ENCODE results near the gene CD300C.

The CD300C gene

GRCh38 chr17:74513987-74514631, 31.8 kb downstream of the CD300C start (continued):
- TF ChIP-seq ZSCAN16 (tag by site-specific recombination; IDR thresholded peaks at IDR 0.05): no peak
- peak; percentile 72 for TF ChIP-seq OVOL3 (tag by site-specific recombination; IDR thresholded peaks at IDR 0.05)
- TF ChIP-seq ZNF140 (tag by site-specific recombination; IDR thresholded peaks at IDR 0.05): peak; percentile 36
- peak; percentile 96 for TF ChIP-seq ZXDB (tag by site-specific recombination; IDR thresholded peaks at IDR 0.05)
- TF ChIP-seq, protein P1, sequence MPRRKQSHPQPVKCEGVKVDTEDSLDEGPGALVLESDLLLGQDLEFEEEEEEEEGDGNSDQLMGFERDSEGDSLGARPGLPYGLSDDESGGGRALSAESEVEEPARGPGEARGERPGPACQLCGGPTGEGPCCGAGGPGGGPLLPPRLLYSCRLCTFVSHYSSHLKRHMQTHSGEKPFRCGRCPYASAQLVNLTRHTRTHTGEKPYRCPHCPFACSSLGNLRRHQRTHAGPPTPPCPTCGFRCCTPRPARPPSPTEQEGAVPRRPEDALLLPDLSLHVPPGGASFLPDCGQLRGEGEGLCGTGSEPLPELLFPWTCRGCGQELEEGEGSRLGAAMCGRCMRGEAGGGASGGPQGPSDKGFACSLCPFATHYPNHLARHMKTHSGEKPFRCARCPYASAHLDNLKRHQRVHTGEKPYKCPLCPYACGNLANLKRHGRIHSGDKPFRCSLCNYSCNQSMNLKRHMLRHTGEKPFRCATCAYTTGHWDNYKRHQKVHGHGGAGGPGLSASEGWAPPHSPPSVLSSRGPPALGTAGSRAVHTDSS (tag by site-specific recombination; IDR thresholded peaks at IDR 0.05): no peak
- TF ChIP-seq ZNF473 (tag by site-specific recombination; IDR thresholded peaks at IDR 0.05): peak; percentile 41; the same call in 1 of the 2 replicates
- peak; percentile 90 for TF ChIP-seq ZNF416 (tag by site-specific recombination; IDR thresholded peaks at IDR 0.05)
- TF ChIP-seq, protein P2, sequence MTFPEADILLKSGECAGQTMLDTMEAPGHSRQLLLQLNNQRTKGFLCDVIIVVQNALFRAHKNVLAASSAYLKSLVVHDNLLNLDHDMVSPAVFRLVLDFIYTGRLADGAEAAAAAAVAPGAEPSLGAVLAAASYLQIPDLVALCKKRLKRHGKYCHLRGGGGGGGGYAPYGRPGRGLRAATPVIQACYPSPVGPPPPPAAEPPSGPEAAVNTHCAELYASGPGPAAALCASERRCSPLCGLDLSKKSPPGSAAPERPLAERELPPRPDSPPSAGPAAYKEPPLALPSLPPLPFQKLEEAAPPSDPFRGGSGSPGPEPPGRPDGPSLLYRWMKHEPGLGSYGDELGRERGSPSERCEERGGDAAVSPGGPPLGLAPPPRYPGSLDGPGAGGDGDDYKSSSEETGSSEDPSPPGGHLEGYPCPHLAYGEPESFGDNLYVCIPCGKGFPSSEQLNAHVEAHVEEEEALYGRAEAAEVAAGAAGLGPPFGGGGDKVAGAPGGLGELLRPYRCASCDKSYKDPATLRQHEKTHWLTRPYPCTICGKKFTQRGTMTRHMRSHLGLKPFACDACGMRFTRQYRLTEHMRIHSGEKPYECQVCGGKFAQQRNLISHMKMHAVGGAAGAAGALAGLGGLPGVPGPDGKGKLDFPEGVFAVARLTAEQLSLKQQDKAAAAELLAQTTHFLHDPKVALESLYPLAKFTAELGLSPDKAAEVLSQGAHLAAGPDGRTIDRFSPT (tag by site-specific recombination; IDR thresholded peaks at IDR 0.05): peak; percentile 77
- TF ChIP-seq ZBTB6 (tag by site-specific recombination; IDR thresholded peaks at IDR 0.05): no peak; the same call in 1 of the 2 replicates
- TF ChIP-seq ZNF747 (tag by site-specific recombination; IDR thresholded peaks at IDR 0.05): peak; percentile 99
- TF ChIP-seq, protein P3, sequence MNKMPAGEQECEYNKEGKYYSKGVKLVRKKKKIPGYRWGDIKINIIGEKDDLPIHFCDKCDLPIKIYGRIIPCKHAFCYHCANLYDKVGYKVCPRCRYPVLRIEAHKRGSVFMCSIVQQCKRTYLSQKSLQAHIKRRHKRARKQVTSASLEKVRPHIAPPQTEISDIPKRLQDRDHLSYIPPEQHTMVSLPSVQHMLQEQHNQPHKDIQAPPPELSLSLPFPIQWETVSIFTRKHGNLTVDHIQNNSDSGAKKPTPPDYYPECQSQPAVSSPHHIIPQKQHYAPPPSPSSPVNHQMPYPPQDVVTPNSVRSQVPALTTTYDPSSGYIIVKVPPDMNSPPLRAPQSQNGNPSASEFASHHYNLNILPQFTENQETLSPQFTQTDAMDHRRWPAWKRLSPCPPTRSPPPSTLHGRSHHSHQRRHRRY (tag by site-specific recombination; IDR thresholded peaks at IDR 0.05): peak; percentile 35; the same call in 1 of the 2 replicates
- peak; percentile 92; the same call in 1 of the 2 replicates for TF ChIP-seq ZNF114 (tag by site-specific recombination; IDR thresholded peaks at IDR 0.05)
- peak; percentile 91 for TF ChIP-seq KLF9 (tag by site-specific recombination; IDR thresholded peaks at IDR 0.05; ENCODE audit: low read depth)
- TF ChIP-seq ZFP37 (tag by site-specific recombination; IDR thresholded peaks at IDR 0.05): peak; percentile 92; the same call in 1 of the 2 replicates
- no peak for TF ChIP-seq ZNF768 (tag by site-specific recombination; IDR thresholded peaks at IDR 0.05)
- TF ChIP-seq, protein P4, sequence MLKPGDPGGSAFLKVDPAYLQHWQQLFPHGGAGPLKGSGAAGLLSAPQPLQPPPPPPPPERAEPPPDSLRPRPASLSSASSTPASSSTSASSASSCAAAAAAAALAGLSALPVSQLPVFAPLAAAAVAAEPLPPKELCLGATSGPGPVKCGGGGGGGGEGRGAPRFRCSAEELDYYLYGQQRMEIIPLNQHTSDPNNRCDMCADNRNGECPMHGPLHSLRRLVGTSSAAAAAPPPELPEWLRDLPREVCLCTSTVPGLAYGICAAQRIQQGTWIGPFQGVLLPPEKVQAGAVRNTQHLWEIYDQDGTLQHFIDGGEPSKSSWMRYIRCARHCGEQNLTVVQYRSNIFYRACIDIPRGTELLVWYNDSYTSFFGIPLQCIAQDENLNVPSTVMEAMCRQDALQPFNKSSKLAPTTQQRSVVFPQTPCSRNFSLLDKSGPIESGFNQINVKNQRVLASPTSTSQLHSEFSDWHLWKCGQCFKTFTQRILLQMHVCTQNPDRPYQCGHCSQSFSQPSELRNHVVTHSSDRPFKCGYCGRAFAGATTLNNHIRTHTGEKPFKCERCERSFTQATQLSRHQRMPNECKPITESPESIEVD (tag by site-specific recombination; IDR thresholded peaks at IDR 0.05): no peak
- TF ChIP-seq ZNF2 (tag by site-specific recombination; IDR thresholded peaks at IDR 0.05): peak; percentile 91; the same call in 1 of the 2 replicates
- TF ChIP-seq, protein P5, sequence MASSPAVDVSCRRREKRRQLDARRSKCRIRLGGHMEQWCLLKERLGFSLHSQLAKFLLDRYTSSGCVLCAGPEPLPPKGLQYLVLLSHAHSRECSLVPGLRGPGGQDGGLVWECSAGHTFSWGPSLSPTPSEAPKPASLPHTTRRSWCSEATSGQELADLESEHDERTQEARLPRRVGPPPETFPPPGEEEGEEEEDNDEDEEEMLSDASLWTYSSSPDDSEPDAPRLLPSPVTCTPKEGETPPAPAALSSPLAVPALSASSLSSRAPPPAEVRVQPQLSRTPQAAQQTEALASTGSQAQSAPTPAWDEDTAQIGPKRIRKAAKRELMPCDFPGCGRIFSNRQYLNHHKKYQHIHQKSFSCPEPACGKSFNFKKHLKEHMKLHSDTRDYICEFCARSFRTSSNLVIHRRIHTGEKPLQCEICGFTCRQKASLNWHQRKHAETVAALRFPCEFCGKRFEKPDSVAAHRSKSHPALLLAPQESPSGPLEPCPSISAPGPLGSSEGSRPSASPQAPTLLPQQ (tag by site-specific recombination; IDR thresholded peaks at IDR 0.05): peak; percentile 53
- peak; percentile 92 for TF ChIP-seq SP3 (tag by site-specific recombination; IDR thresholded peaks at IDR 0.05)
- TF ChIP-seq, protein P6, sequence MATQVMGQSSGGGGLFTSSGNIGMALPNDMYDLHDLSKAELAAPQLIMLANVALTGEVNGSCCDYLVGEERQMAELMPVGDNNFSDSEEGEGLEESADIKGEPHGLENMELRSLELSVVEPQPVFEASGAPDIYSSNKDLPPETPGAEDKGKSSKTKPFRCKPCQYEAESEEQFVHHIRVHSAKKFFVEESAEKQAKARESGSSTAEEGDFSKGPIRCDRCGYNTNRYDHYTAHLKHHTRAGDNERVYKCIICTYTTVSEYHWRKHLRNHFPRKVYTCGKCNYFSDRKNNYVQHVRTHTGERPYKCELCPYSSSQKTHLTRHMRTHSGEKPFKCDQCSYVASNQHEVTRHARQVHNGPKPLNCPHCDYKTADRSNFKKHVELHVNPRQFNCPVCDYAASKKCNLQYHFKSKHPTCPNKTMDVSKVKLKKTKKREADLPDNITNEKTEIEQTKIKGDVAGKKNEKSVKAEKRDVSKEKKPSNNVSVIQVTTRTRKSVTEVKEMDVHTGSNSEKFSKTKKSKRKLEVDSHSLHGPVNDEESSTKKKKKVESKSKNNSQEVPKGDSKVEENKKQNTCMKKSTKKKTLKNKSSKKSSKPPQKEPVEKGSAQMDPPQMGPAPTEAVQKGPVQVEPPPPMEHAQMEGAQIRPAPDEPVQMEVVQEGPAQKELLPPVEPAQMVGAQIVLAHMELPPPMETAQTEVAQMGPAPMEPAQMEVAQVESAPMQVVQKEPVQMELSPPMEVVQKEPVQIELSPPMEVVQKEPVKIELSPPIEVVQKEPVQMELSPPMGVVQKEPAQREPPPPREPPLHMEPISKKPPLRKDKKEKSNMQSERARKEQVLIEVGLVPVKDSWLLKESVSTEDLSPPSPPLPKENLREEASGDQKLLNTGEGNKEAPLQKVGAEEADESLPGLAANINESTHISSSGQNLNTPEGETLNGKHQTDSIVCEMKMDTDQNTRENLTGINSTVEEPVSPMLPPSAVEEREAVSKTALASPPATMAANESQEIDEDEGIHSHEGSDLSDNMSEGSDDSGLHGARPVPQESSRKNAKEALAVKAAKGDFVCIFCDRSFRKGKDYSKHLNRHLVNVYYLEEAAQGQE (tag by site-specific recombination; IDR thresholded peaks at IDR 0.05): peak; percentile 51; the same call in 1 of the 2 replicates
- peak; percentile 100 for TF ChIP-seq ZBTB21 (tag by site-specific recombination; IDR thresholded peaks at IDR 0.05)
- no peak; the same call in 1 of the 2 replicates for TF ChIP-seq ZNF776 (tag by site-specific recombination; IDR thresholded peaks at IDR 0.05; ENCODE audit: borderline replicate concordance)
- TF ChIP-seq ZNF112 (tag by site-specific recombination; IDR thresholded peaks at IDR 0.05): 0 out of 2 replicates have a peak, but pooled peaks have one; percentile 6
- TF ChIP-seq, protein P7, sequence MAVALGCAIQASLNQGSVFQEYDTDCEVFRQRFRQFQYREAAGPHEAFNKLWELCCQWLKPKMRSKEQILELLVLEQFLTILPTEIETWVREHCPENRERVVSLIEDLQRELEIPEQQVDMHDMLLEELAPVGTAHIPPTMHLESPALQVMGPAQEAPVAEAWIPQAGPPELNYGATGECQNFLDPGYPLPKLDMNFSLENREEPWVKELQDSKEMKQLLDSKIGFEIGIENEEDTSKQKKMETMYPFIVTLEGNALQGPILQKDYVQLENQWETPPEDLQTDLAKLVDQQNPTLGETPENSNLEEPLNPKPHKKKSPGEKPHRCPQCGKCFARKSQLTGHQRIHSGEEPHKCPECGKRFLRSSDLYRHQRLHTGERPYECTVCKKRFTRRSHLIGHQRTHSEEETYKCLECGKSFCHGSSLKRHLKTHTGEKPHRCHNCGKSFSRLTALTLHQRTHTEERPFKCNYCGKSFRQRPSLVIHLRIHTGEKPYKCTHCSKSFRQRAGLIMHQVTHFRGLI (tag by site-specific recombination; IDR thresholded peaks at IDR 0.05): no peak
- TF ChIP-seq ZNF670 (tag by site-specific recombination; IDR thresholded peaks at IDR 0.05; ENCODE audit: low read depth): peak; percentile 93
